ENCODE data around the gene LPCAT4.
"Not testable (repeated sequence)": the region's sequence is repeated elsewhere in the genome, so short reads cannot be mapped to it uniquely, and the experiment has no call there.

DNA sequence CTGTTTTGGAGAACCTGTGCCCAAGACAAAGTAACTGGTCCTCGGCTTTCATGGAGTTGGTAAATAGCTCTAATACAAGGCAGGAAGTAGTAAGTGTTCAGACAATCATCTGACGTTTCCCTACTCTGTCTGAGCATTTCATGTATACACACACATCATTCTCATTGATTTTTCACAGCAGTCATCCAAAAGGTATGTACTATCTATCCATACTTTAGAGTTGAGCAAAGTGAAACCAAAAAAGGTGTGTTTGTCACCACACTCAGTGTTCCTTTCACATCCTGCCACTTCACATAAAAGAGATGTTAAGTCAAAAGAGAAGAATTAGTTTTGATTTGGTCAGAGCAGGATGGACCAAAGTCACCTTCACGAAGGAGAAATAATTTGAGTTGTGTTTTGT lies 36.9 kb upstream of the LPCAT4 start:
- TF ChIP-seq YY1 (IDR thresholded peaks at IDR 0.05) = not testable (repeated sequence)
- TF ChIP-seq, protein P1, sequence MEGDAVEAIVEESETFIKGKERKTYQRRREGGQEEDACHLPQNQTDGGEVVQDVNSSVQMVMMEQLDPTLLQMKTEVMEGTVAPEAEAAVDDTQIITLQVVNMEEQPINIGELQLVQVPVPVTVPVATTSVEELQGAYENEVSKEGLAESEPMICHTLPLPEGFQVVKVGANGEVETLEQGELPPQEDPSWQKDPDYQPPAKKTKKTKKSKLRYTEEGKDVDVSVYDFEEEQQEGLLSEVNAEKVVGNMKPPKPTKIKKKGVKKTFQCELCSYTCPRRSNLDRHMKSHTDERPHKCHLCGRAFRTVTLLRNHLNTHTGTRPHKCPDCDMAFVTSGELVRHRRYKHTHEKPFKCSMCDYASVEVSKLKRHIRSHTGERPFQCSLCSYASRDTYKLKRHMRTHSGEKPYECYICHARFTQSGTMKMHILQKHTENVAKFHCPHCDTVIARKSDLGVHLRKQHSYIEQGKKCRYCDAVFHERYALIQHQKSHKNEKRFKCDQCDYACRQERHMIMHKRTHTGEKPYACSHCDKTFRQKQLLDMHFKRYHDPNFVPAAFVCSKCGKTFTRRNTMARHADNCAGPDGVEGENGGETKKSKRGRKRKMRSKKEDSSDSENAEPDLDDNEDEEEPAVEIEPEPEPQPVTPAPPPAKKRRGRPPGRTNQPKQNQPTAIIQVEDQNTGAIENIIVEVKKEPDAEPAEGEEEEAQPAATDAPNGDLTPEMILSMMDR (IDR thresholded peaks at IDR 0.05; ENCODE audit: low read depth, low read length, missing input control) = not testable (repeated sequence)
- TF ChIP-seq, protein P2, sequence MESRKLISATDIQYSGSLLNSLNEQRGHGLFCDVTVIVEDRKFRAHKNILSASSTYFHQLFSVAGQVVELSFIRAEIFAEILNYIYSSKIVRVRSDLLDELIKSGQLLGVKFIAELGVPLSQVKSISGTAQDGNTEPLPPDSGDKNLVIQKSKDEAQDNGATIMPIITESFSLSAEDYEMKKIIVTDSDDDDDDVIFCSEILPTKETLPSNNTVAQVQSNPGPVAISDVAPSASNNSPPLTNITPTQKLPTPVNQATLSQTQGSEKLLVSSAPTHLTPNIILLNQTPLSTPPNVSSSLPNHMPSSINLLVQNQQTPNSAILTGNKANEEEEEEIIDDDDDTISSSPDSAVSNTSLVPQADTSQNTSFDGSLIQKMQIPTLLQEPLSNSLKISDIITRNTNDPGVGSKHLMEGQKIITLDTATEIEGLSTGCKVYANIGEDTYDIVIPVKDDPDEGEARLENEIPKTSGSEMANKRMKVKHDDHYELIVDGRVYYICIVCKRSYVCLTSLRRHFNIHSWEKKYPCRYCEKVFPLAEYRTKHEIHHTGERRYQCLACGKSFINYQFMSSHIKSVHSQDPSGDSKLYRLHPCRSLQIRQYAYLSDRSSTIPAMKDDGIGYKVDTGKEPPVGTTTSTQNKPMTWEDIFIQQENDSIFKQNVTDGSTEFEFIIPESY (IDR thresholded peaks at IDR 0.05) = not testable (repeated sequence)
